GM19351 (cell line): ENCODE data around the gene NPHS1.
"Not testable (repeated sequence)": the region's sequence is repeated elsewhere in the genome, so short reads cannot be mapped to it uniquely, and the experiment has no call there.

Experiments used
- ATAC-seq: cut with Tn5 transposase; IDR thresholded peaks from one replicate; pipeline ENCODE4 v1.9.1; 2021; ENCODE audit warnings: mild to moderate bottlenecking, moderate library complexity; ENCODE audit not compliant: unreplicated experiment

The NPHS1 gene

GRCh38 chr19:35874392-35874930 is 22.2 kb upstream of the NPHS1 start:
- no peak for ATAC-seq

GRCh38 chr19:35872180-35872579 is 19.9 kb upstream of the NPHS1 start:
- ATAC-seq: no peak

- no peak for ATAC-seq
Observed at GRCh38 chr19:35871611-35872010, 19.3 kb upstream of the NPHS1 start.

- ATAC-seq: no peak
Observed at GRCh38 chr19:35870798-35871197, 18.5 kb upstream of the NPHS1 start.

- not testable (repeated sequence) for ATAC-seq
Observed at GRCh38 chr19:35870124-35870736, 17.9 kb upstream of the NPHS1 start.

GRCh38 chr19:35869327-35870123 is 17.2 kb upstream of the NPHS1 start:
- ATAC-seq: peak; percentile 73

- no peak for ATAC-seq
Observed at GRCh38 chr19:35868823-35869326, 16.6 kb upstream of the NPHS1 start.

- no peak for ATAC-seq
Observed at GRCh38 chr19:35868172-35868822, 16.0 kb upstream of the NPHS1 start, which contains the start of gene APLP1. APLP1 (plus strand) TSS chr19:35868574; CDS start chr19:35868637, 63 bp downstream.

- no peak for ATAC-seq
Observed at GRCh38 chr19:35863018-35863417, 10.7 kb upstream of the NPHS1 start.

- no peak for ATAC-seq
Observed at GRCh38 chr19:35862528-35862927, 10.2 kb upstream of the NPHS1 start.

- ATAC-seq: no peak
Observed at GRCh38 chr19:35861640-35862160, 9.4 kb upstream of the NPHS1 start.

GRCh38 chr19:35860818-35861639 is 8.7 kb upstream of the NPHS1 start:
- ATAC-seq: no peak

- ATAC-seq: no peak
Observed at GRCh38 chr19:35860436-35860817, 8.1 kb upstream of the NPHS1 start.

GRCh38 chr19:35859414-35859813 is 7.1 kb upstream of the NPHS1 start:
- ATAC-seq: no peak

GRCh38 chr19:35858311-35858710 is 6.0 kb upstream of the NPHS1 start:
- no peak for ATAC-seq

GRCh38 chr19:35856546-35857149 is 4.3 kb upstream of the NPHS1 start, which contains the start of gene KIRREL2:
KIRREL2 (plus strand) TSS chr19:35856911; CDS start chr19:35857120, 209 bp downstream.
- ATAC-seq: no peak

- no peak for ATAC-seq
Observed at GRCh38 chr19:35853038-35853756, 893 bp upstream of the NPHS1 start.

- ATAC-seq: no peak
Observed at GRCh38 chr19:35851213-35852028, 883 bp downstream of the NPHS1 start.
